Cardiac fibroblast (primary cell): Measurements from ENCODE around the gene MITF.

ENCODE experiments used
- DNase-seq, 2 donors: peaks; one replicate each; pipeline versions ENCODE4 v3.0.0 to v3.0.0-alpha.2; 2010; ENCODE audit warnings: low read depth in 2 of 2
- H3K4me3 ChIP-seq, 2 donors: replicated peaks in 1 of 2; 1 replicate in 1 of 2; 2 replicates in 1 of 2; pipeline ENCODE4 v1.5.1; 2011; ENCODE audit warnings: low read depth in 2 of 2, low read length in 2 of 2, mild to moderate bottlenecking in 2 of 2, moderate library complexity in 1 of 2
- CTCF ChIP-seq: IDR thresholded peaks from one replicate; pipeline ENCODE4 v1.5.1; 2011; ENCODE audit warnings: low read depth, mild to moderate bottlenecking, low read length, inconsistent platforms

MITF gene

GRCh38 chr3:69825446-69825845 lies 86.2 kb downstream of the MITF start:
- H3K4me3 ChIP-seq, result no peak overlapping the region
- TF ChIP-seq CTCF, result no peak
- DNase-seq, result no peak

GRCh38 chr3:69827127-69827526 lies 87.9 kb downstream of the MITF start:
- no peak overlapping the region for H3K4me3 ChIP-seq
- DNase-seq, result no peak
- TF ChIP-seq CTCF, result no peak

GRCh38 chr3:69828817-69829216 lies 89.6 kb downstream of the MITF start:
- no peak for DNase-seq
- TF ChIP-seq CTCF, result no peak
- no peak overlapping the region for H3K4me3 ChIP-seq

- TF ChIP-seq CTCF, result no peak
- no peak for DNase-seq
- no peak overlapping the region for H3K4me3 ChIP-seq
These were observed 90.9 kb downstream of the MITF start for GRCh38 chr3:69830147-69830546.

GRCh38 chr3:69831737-69832136 lies 92.5 kb downstream of the MITF start:
- DNase-seq, result no peak
- no peak overlapping the region for H3K4me3 ChIP-seq
- TF ChIP-seq CTCF, result no peak

GRCh38 chr3:69833591-69833990 lies 94.3 kb downstream of the MITF start:
- TF ChIP-seq CTCF, result no peak
- no peak overlapping the region for H3K4me3 ChIP-seq
- no peak for DNase-seq

GRCh38 chr3:69838217-69838616 lies 99.0 kb downstream of the MITF start:
- DNase-seq, result peak; percentile 66 to 86
- no peak for TF ChIP-seq CTCF
- no peak overlapping the region for H3K4me3 ChIP-seq
